ENCODE measurements around the gene ALDOB.
"Not testable (repeated sequence)": the region's sequence is repeated elsewhere in the genome, so short reads cannot be mapped to it uniquely, and the experiment has no call there.

The ALDOB gene

GRCh38 chr9:101419863-101420262, 15.7 kb downstream of the ALDOB start:
- DNase-seq: no peak

GRCh38 chr9:101418518-101419430, 16.8 kb downstream of the ALDOB start:
- DNase-seq: no peak

- no peak for DNase-seq
These were observed 17.6 kb downstream of the ALDOB start for GRCh38 chr9:101417977-101418376.

- DNase-seq: no peak
These were observed 18.2 kb downstream of the ALDOB start for GRCh38 chr9:101417389-101417788.

GRCh38 chr9:101415578-101415977, 20.0 kb downstream of the ALDOB start:
- no peak for DNase-seq

GRCh38 chr9:101414839-101415238, 20.7 kb downstream of the ALDOB start:
- no peak for DNase-seq

GRCh38 chr9:101409079-101409477, 26.5 kb downstream of the ALDOB start:
- no peak for DNase-seq

GRCh38 chr9:101408374-101409078, 27.0 kb downstream of the ALDOB start:
- no peak for DNase-seq

GRCh38 chr9:101403516-101404285, 31.9 kb downstream of the ALDOB start:
- no peak for DNase-seq

- DNase-seq: no peak
These were observed 35.5 kb downstream of the ALDOB start for GRCh38 chr9:101400120-101400519.

- DNase-seq: no peak
These were observed 36.0 kb downstream of the ALDOB start for GRCh38 chr9:101399643-101399970.

GRCh38 chr9:101398930-101399642, 36.5 kb downstream of the ALDOB start:
- no peak for DNase-seq

- DNase-seq: peak; percentile 97
These were observed 37.3 kb downstream of the ALDOB start, which contains the start of the genes MRPL50 and ZNF189 for GRCh38 chr9:101398068-101398929. Gene MRPL50 (minus strand): TSS chr9:101398618. CDS start chr9:101398592, 26 bp downstream. Gene ZNF189 (plus strand): TSS chr9:101398851. CDS start chr9:101399157, 306 bp downstream.

- DNase-seq: no peak
These were observed 37.9 kb downstream of the ALDOB start for GRCh38 chr9:101397746-101398067.

GRCh38 chr9:101394687-101395086, 40.9 kb downstream of the ALDOB start:
- no peak for DNase-seq

- DNase-seq: no peak
These were observed 42.4 kb downstream of the ALDOB start for GRCh38 chr9:101393135-101393534.

GRCh38 chr9:101388507-101388993, 47.0 kb downstream of the ALDOB start:
- DNase-seq: no peak

- no peak for DNase-seq
These were observed 47.6 kb downstream of the ALDOB start for GRCh38 chr9:101387871-101388506.

- DNase-seq: not testable (repeated sequence)
These were observed 50.6 kb downstream of the ALDOB start, which contains the start of gene BAAT for GRCh38 chr9:101384873-101385536. Gene BAAT (minus strand): TSS chr9:101385006. CDS start chr9:101371404, 13,602 bp downstream.

- DNase-seq: no peak
These were observed 52.2 kb downstream of the ALDOB start for GRCh38 chr9:101383361-101383760.

All from DMS153 (cell line).